DOHH2 (cell line): ENCODE measurements around the gene SCFD2.
"Not testable (repeated sequence)": the region's sequence is repeated elsewhere in the genome, so short reads cannot be mapped to it uniquely, and the experiment has no call there.

ENCODE experiments used
- CTCF ChIP-seq: fragments of 200-600 bp; sonication (generic); IDR thresholded peaks from one replicate; pipeline ENCODE4 v1.5.1; 2014; ENCODE audit warnings: antibody characterized with exemption, mild to moderate bottlenecking, low read depth, low read length; ENCODE audit not compliant: poor library complexity, severe bottlenecking
- EZH2phosphoT487 ChIP-seq: fragments of 200-600 bp; sonication (generic); IDR thresholded peaks from 2 replicates; pipeline ENCODE4 v1.6.1; 2017; ENCODE audit warnings: borderline replicate concordance, mild to moderate bottlenecking, antibody characterized with exemption, low read length, moderate library complexity, mixed read lengths

GRCh38 chr4:53346392-53346791 lies 19.5 kb downstream of the SCFD2 start:
- TF ChIP-seq CTCF, EZH2phosphoT487: not testable (repeated sequence)
